Measurements from ENCODE around the gene TDRD15. TPM values are rescaled to one million over a fixed set of nuclear protein-coding genes. Genes with fewer than 3 reads are reported as not detected.

The TDRD15 gene
- under 1 TPM in 1 of 2 donors, not detected in 1; 0.33 TPM for total RNA-seq

- 86 to 90% methylated on average over 25 to 27 of the region's 27 CpGs for WGBS, 2 donors
- H3K4me3 ChIP-seq, result no peak within 1 kb of the TSS
- ATAC-seq, result no peak
- H3K27ac ChIP-seq, result no peak within 1 kb of the TSS
- no peaks in the 10 kb centered on the region for H3K9me3 ChIP-seq
- DNase-seq, result peak in 1 of 4 donors; percentile 12
- intact Hi-C loops (cut with DNase I), result no loop called here
- no peaks in the 10 kb centered on the region for H3K36me3 ChIP-seq (replicated peaks in 1 of 2; ENCODE audit: insufficient read depth in 1 of 2, low read depth in 2 of 2)
- no peaks in the 10 kb centered on the region for H3K27me3 ChIP-seq
- TF ChIP-seq, protein P1, sequence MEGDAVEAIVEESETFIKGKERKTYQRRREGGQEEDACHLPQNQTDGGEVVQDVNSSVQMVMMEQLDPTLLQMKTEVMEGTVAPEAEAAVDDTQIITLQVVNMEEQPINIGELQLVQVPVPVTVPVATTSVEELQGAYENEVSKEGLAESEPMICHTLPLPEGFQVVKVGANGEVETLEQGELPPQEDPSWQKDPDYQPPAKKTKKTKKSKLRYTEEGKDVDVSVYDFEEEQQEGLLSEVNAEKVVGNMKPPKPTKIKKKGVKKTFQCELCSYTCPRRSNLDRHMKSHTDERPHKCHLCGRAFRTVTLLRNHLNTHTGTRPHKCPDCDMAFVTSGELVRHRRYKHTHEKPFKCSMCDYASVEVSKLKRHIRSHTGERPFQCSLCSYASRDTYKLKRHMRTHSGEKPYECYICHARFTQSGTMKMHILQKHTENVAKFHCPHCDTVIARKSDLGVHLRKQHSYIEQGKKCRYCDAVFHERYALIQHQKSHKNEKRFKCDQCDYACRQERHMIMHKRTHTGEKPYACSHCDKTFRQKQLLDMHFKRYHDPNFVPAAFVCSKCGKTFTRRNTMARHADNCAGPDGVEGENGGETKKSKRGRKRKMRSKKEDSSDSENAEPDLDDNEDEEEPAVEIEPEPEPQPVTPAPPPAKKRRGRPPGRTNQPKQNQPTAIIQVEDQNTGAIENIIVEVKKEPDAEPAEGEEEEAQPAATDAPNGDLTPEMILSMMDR (IDR thresholded peaks at IDR 0.05), result no peak
- TF ChIP-seq POLR2A (IDR thresholded peaks at IDR 0.05), result no peak
- no peaks in the 10 kb centered on the region for H3K4me1 ChIP-seq
Measured at GRCh38 chr2:21123473-21124393, at the start of gene TDRD15. TSS of gene TDRD15 (plus strand) at chr2:21123968. CDS start at chr2:21137468, 13,500 bp downstream.

GRCh38 chr2:21078296-21078695, 45.5 kb upstream of the TDRD15 start:
- no peaks in the 10 kb centered on the region for H3K4me1 ChIP-seq
- no peaks in the 10 kb centered on the region for H3K9me3 ChIP-seq
- no peaks in the 10 kb centered on the region for H3K27me3 ChIP-seq
- TF ChIP-seq, protein P1 (IDR thresholded peaks at IDR 0.05), result no peak
- TF ChIP-seq POLR2A (IDR thresholded peaks at IDR 0.05), result no peak
- DNase-seq (no peak), ATAC-seq (no peak)
- WGBS, 2 donors, result 65 to 71% methylated on average over 1 of the region's 1 CpG
- no peak overlapping the region for H3K27ac ChIP-seq
- intact Hi-C loops (cut with DNase I), result no loop called here
- H3K4me3 ChIP-seq, result no peak overlapping the region
- H3K36me3 ChIP-seq (replicated peaks in 1 of 2; ENCODE audit: insufficient read depth in 1 of 2, low read depth in 2 of 2), result no peaks in the 10 kb centered on the region

DNA sequence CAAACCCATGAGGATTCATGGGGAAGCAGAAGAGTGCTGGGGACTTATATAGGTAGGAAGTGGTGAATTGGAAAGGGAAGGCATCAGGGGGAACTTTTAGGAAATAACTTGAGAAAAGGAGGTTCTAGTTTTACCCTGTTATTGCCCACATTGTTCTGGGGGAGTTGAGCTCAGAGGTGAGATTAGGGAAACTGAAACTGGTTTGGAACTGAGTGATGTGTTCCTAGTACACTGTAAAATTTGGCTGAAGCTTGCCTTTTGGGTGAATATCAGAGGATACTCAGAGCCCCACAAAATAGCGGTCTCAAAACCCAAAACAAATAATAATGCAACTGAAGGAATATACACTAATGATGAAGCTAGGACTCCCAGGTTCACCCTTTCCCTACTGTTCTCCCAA, 40.3 kb upstream of the TDRD15 start:
- no peaks in the 10 kb centered on the region for H3K9me3 ChIP-seq
- no peak overlapping the region for H3K27ac ChIP-seq
- H3K4me1 ChIP-seq, result no peaks in the 10 kb centered on the region
- DNase-seq (no peak), ATAC-seq (no peak)
- H3K27me3 ChIP-seq, result no peaks in the 10 kb centered on the region
- TF ChIP-seq POLR2A (IDR thresholded peaks at IDR 0.05), result no peak
- TF ChIP-seq, protein P1 (IDR thresholded peaks at IDR 0.05), result no peak
- H3K36me3 ChIP-seq (replicated peaks in 1 of 2; ENCODE audit: insufficient read depth in 1 of 2, low read depth in 2 of 2), result no peaks in the 10 kb centered on the region
- H3K4me3 ChIP-seq, result no peak overlapping the region
- intact Hi-C loops (cut with DNase I), result no loop called here
- WGBS, 2 donors, result 84 to 90% methylated on average over 1 of the region's 1 CpG

- WGBS, 2 donors, result 54 to 65% methylated on average over 4 of the region's 4 CpGs
- TF ChIP-seq, protein P1 (IDR thresholded peaks at IDR 0.05), result no peak
- TF ChIP-seq POLR2A (IDR thresholded peaks at IDR 0.05), result no peak
- no peak for DNase-seq
Measured at GRCh38 chr2:21084401-21084800, 39.4 kb upstream of the TDRD15 start.

More at GRCh38 chr2:21084401-21084800, 39.4 kb upstream of the TDRD15 start:
- no peaks in the 10 kb centered on the region for H3K4me1 ChIP-seq
- H3K27me3 ChIP-seq, result no peaks in the 10 kb centered on the region
- no peak overlapping the region for H3K4me3 ChIP-seq
- no peaks in the 10 kb centered on the region for H3K9me3 ChIP-seq
- no peak for ATAC-seq
- intact Hi-C loops (cut with DNase I), result no loop called here
- H3K27ac ChIP-seq, result no peak overlapping the region
- H3K36me3 ChIP-seq (replicated peaks in 1 of 2; ENCODE audit: insufficient read depth in 1 of 2, low read depth in 2 of 2), result no peaks in the 10 kb centered on the region

All from body of pancreas (tissue), 4 donors.